ENCODE results near the gene UBXN1. TPM values are rescaled to one million over a fixed set of nuclear protein-coding genes. Genes with fewer than 3 reads are reported as not detected.

The UBXN1 gene, protein sequence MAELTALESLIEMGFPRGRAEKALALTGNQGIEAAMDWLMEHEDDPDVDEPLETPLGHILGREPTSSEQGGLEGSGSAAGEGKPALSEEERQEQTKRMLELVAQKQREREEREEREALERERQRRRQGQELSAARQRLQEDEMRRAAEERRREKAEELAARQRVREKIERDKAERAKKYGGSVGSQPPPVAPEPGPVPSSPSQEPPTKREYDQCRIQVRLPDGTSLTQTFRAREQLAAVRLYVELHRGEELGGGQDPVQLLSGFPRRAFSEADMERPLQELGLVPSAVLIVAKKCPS
- total RNA-seq (2021) (128 to 135 TPM (median 128 TPM) in 3 replicates), Bru-seq, nascent RNA (percentile 92 among the genes with signal in this experiment)
- long read RNA-seq, experiment 1, transcript UBXN1-202 (9 exons, 1,153 nt), result major isoform, 171 of 221 reads
- long read RNA-seq, experiment 1, transcript UBXN1-217 (10 exons, 943 nt), result minor isoform, 16 of 221 reads
- long read RNA-seq, experiment 1, transcript UBXN1-206 (8 exons, 1,257 nt), result minor isoform, 8 of 221 reads
- long read RNA-seq, experiment 1, partial matches to known transcripts, result 11 of 221 reads
- long read RNA-seq, experiment 1, other reads (novel, unspliced or antisense), result 11 of 221 reads
- long read RNA-seq, experiment 2, transcript UBXN1-202 (9 exons, 1,153 nt), result major isoform, 58 of 158 reads
- long read RNA-seq, experiment 2, transcript UBXN1-217 (10 exons, 943 nt), result minor isoform, 5 of 158 reads
- long read RNA-seq, experiment 2, partial matches to known transcripts, result 83 of 158 reads
- long read RNA-seq, experiment 2, other reads (novel, unspliced or antisense), result 9 of 158 reads
- long read RNA-seq, experiment 3, transcript UBXN1-217 (10 exons, 943 nt), result minor isoform, 19 of 425 reads
- long read RNA-seq, experiment 3, transcript UBXN1-206 (8 exons, 1,257 nt), result minor isoform, 9 of 425 reads
- long read RNA-seq, experiment 3, transcript UBXN1-202 (9 exons, 1,153 nt), result major isoform, 328 of 425 reads
- long read RNA-seq, experiment 3, partial matches to known transcripts, result 50 of 425 reads
- long read RNA-seq, experiment 3, other reads (novel, unspliced or antisense), result 16 of 425 reads

DNA sequence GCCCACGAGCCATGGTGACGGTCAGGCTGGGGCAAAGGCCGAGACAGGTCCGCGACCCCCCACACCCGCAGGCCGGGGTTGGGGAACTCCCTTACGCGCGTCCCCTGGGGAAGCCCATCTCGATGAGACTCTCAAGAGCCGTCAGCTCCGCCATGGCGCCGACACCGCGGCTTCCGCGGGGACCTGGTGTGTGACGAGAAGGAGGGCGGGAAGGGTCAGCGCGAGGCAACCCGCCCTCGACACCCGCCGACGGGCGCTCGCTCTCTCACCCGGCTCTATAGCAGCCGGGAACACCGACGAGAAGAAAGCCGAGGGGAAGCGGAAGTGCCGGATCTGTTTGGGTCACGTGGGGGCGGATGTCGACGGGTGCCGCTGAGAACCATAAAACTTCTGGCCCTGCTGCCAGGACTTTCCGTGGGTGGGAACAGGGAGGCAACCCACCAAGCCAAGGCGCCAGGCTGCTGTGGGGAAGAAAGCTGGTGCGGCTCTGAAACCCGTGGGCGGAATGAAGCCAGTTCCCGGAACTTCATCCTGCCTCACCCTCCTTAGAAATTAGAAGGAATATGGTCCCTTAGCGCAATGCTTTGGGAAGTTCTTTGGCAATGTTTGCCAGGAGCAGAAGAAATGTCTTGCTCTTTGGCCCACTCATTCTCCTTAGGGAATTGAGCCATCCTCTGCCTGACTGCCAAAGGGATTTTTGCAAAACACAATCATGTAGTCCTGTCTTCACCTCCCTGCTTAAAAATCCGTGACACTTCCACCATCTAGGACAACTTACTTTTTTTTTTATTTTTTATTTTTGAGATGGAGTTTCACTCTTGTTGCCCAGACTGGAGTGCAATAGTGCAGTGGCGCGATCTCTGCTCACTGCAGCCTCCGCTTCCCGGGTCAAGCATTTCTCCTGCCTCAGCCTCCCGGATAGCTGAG is at the start of gene UBXN1:
Gene UBXN1 (minus strand): TSS at position 304 of the 927 bp plus-strand sequence. CDS start 150 bp downstream, at position 154.
- peaks cover 26% of the 10 kb centered on the region for H3K36me3 Mint-ChIP-seq
- peak within 1 kb of the TSS; percentile 87 for H3K4me3 Mint-ChIP-seq
- ChIA-PET CTCF (interaction anchor here (0.6 to 3.6 kb wide), 5 partner anchors 8 to 312 kb away, joined by 3 to 21 read pairs (median 3); partner anchors contain the start of genes HNRNPUL2, LBHD1, LRRN4CL and UQCC3), POLR2A (interaction anchor here (0.6 to 1.3 kb wide), 4 partner anchors 11 to 132 kb away, joined by 3 to 6 read pairs (median 3); partner anchors contain the start of genes MTA2 and TUT1)
- no peaks in the 10 kb centered on the region for H3K27me3 Mint-ChIP-seq (ENCODE audit: low read depth)
- H3K9me3 Mint-ChIP-seq, result no peaks in the 10 kb centered on the region
- ATAC-seq, result peak; percentile 75
- DNase-seq (ENCODE audit: low spot score), result peak; percentile 77
- peak within 1 kb of the TSS; percentile 90 for H3K27ac Mint-ChIP-seq
- H3K4me1 Mint-ChIP-seq, result peaks cover 20% of the 10 kb centered on the region
- TF ChIP-seq ZNF416 (CRISPR knock-in tag; IDR thresholded peaks at IDR 0.05), result no peak
- TF ChIP-seq FOXP1 (CRISPR knock-in tag; IDR thresholded peaks at IDR 0.05; ENCODE audit: borderline replicate concordance), result peak; percentile 71; the same call in 1 of the 2 replicates
- TF ChIP-seq, protein P1, sequence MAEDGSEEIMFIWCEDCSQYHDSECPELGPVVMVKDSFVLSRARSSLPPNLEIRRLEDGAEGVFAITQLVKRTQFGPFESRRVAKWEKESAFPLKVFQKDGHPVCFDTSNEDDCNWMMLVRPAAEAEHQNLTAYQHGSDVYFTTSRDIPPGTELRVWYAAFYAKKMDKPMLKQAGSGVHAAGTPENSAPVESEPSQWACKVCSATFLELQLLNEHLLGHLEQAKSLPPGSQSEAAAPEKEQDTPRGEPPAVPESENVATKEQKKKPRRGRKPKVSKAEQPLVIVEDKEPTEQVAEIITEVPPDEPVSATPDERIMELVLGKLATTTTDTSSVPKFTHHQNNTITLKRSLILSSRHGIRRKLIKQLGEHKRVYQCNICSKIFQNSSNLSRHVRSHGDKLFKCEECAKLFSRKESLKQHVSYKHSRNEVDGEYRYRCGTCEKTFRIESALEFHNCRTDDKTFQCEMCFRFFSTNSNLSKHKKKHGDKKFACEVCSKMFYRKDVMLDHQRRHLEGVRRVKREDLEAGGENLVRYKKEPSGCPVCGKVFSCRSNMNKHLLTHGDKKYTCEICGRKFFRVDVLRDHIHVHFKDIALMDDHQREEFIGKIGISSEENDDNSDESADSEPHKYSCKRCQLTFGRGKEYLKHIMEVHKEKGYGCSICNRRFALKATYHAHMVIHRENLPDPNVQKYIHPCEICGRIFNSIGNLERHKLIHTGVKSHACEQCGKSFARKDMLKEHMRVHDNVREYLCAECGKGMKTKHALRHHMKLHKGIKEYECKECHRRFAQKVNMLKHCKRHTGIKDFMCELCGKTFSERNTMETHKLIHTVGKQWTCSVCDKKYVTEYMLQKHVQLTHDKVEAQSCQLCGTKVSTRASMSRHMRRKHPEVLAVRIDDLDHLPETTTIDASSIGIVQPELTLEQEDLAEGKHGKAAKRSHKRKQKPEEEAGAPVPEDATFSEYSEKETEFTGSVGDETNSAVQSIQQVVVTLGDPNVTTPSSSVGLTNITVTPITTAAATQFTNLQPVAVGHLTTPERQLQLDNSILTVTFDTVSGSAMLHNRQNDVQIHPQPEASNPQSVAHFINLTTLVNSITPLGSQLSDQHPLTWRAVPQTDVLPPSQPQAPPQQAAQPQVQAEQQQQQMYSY (CRISPR knock-in tag; IDR thresholded peaks at IDR 0.05), result no peak
- TF ChIP-seq KAT7 (CRISPR knock-in tag; IDR thresholded peaks at IDR 0.05; ENCODE audit: borderline replicate concordance), result peak; percentile 63; the same call in 1 of the 2 replicates
- TF ChIP-seq, protein P2, sequence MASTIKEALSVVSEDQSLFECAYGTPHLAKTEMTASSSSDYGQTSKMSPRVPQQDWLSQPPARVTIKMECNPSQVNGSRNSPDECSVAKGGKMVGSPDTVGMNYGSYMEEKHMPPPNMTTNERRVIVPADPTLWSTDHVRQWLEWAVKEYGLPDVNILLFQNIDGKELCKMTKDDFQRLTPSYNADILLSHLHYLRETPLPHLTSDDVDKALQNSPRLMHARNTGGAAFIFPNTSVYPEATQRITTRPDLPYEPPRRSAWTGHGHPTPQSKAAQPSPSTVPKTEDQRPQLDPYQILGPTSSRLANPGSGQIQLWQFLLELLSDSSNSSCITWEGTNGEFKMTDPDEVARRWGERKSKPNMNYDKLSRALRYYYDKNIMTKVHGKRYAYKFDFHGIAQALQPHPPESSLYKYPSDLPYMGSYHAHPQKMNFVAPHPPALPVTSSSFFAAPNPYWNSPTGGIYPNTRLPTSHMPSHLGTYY (CRISPR knock-in tag; IDR thresholded peaks at IDR 0.05), result no peak
- TF ChIP-seq, protein P3, sequence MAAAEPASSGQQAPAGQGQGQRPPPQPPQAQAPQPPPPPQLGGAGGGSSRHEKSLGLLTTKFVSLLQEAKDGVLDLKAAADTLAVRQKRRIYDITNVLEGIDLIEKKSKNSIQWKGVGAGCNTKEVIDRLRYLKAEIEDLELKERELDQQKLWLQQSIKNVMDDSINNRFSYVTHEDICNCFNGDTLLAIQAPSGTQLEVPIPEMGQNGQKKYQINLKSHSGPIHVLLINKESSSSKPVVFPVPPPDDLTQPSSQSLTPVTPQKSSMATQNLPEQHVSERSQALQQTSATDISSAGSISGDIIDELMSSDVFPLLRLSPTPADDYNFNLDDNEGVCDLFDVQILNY (CRISPR knock-in tag; IDR thresholded peaks at IDR 0.05), result peak; percentile 72; the same call in 1 of the 2 replicates
- TF ChIP-seq ZNF396 (CRISPR knock-in tag; IDR thresholded peaks at IDR 0.05; ENCODE audit: borderline replicate concordance), result no peak
- TF ChIP-seq, protein P4, sequence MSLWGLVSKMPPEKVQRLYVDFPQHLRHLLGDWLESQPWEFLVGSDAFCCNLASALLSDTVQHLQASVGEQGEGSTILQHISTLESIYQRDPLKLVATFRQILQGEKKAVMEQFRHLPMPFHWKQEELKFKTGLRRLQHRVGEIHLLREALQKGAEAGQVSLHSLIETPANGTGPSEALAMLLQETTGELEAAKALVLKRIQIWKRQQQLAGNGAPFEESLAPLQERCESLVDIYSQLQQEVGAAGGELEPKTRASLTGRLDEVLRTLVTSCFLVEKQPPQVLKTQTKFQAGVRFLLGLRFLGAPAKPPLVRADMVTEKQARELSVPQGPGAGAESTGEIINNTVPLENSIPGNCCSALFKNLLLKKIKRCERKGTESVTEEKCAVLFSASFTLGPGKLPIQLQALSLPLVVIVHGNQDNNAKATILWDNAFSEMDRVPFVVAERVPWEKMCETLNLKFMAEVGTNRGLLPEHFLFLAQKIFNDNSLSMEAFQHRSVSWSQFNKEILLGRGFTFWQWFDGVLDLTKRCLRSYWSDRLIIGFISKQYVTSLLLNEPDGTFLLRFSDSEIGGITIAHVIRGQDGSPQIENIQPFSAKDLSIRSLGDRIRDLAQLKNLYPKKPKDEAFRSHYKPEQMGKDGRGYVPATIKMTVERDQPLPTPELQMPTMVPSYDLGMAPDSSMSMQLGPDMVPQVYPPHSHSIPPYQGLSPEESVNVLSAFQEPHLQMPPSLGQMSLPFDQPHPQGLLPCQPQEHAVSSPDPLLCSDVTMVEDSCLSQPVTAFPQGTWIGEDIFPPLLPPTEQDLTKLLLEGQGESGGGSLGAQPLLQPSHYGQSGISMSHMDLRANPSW (CRISPR knock-in tag; conservative IDR thresholded peaks at IDR 0.05; ENCODE audit: low read depth), result no peak
- no peak for TF ChIP-seq RELA (CRISPR knock-in tag; IDR thresholded peaks at IDR 0.05; ENCODE audit: borderline replicate concordance)
- no peak for TF ChIP-seq ZNF423 (CRISPR knock-in tag; IDR thresholded peaks at IDR 0.05)
- no peak for TF ChIP-seq CBFB (CRISPR knock-in tag; IDR thresholded peaks at IDR 0.05; ENCODE audit: low read depth)
- no peak for TF ChIP-seq IRF2 (CRISPR knock-in tag; IDR thresholded peaks at IDR 0.05; ENCODE audit: borderline replicate concordance, low read depth)
- TF ChIP-seq, protein P5, sequence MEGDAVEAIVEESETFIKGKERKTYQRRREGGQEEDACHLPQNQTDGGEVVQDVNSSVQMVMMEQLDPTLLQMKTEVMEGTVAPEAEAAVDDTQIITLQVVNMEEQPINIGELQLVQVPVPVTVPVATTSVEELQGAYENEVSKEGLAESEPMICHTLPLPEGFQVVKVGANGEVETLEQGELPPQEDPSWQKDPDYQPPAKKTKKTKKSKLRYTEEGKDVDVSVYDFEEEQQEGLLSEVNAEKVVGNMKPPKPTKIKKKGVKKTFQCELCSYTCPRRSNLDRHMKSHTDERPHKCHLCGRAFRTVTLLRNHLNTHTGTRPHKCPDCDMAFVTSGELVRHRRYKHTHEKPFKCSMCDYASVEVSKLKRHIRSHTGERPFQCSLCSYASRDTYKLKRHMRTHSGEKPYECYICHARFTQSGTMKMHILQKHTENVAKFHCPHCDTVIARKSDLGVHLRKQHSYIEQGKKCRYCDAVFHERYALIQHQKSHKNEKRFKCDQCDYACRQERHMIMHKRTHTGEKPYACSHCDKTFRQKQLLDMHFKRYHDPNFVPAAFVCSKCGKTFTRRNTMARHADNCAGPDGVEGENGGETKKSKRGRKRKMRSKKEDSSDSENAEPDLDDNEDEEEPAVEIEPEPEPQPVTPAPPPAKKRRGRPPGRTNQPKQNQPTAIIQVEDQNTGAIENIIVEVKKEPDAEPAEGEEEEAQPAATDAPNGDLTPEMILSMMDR (IDR thresholded peaks at IDR 0.05), result no peak
- TF ChIP-seq TCF7 (CRISPR knock-in tag; IDR thresholded peaks at IDR 0.05; ENCODE audit: low read depth), result no peak
- TF ChIP-seq, protein P6, sequence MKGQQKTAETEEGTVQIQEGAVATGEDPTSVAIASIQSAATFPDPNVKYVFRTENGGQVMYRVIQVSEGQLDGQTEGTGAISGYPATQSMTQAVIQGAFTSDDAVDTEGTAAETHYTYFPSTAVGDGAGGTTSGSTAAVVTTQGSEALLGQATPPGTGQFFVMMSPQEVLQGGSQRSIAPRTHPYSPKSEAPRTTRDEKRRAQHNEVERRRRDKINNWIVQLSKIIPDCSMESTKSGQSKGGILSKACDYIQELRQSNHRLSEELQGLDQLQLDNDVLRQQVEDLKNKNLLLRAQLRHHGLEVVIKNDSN (CRISPR knock-in tag; IDR thresholded peaks at IDR 0.05), result peak; percentile 99
- TF ChIP-seq SMAD4 (CRISPR knock-in tag; IDR thresholded peaks at IDR 0.05), result no peak
- 0 out of 2 replicates have a peak, but pooled peaks have one; percentile 37 for TF ChIP-seq ZNF232 (CRISPR knock-in tag; IDR thresholded peaks at IDR 0.05)
- no peak for TF ChIP-seq ELF4 (CRISPR knock-in tag; IDR thresholded peaks at IDR 0.05; ENCODE audit: low read depth)
- peak; percentile 80 for TF ChIP-seq SP1 (CRISPR knock-in tag; conservative IDR thresholded peaks at IDR 0.05)
- TF ChIP-seq, protein P7, sequence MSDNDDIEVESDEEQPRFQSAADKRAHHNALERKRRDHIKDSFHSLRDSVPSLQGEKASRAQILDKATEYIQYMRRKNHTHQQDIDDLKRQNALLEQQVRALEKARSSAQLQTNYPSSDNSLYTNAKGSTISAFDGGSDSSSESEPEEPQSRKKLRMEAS (CRISPR knock-in tag; IDR thresholded peaks at IDR 0.05), result peak; percentile 86
